NCI-H1694 (cell line): ENCODE data around the gene DEF6.
A peak's percentile ranks its signal among the peaks of the same experiment; 100 is the strongest.
"Not testable (repeated sequence)": the region's sequence is repeated elsewhere in the genome, so short reads cannot be mapped to it uniquely, and the experiment has no call there.

Experiments
- DNase-seq: peaks from one replicate; lab custom pipeline; 2025; lab: John Stamatoyannopoulos, UW

DEF6 gene

DNA sequence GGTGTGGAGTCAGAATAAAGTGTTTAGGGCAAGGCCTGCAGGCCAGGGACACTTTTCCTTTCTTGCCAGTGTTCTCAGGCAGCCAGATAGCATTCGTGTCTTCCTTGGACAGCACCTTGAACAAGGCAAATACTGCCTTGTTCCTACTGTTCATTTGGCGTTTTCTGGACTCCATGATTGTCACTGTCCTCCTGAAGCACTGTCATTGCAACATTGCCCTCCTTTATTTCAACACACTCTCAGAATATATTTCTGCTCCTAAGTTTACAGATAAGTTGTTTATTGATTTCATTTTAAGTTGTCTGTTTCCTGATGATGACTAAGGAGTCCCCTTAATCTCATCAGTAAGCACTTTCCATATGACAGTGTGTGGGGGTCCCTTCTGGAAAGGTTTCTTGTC, 15.1 kb upstream of the DEF6 start:
- DNase-seq = no peak

DNA sequence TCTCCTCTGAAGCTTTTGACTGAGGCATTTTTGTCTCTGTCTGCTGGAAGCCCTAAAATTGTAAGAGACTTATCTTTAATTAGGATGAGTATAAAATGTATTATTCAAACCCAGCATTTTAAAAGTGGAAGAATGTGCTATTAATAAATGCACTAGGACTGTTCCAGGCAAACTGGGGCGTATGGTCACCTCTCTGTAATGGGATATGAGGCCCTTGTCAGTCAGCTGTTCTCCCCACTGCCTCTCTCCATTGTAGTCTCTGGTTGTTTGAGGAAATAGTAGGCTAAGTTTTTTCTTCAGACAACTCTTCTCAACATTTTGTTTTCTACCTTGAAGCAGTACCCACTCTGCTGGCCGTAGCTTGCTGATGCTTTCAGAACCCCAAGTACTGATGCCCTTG, 14.3 kb upstream of the DEF6 start:
- DNase-seq = no peak

GRCh38 chr6:35287671-35288396, 9.8 kb upstream of the DEF6 start:
- peak; percentile 10 for DNase-seq

GRCh38 chr6:35288834-35289233, 8.8 kb upstream of the DEF6 start:
- no peak for DNase-seq

DNA sequence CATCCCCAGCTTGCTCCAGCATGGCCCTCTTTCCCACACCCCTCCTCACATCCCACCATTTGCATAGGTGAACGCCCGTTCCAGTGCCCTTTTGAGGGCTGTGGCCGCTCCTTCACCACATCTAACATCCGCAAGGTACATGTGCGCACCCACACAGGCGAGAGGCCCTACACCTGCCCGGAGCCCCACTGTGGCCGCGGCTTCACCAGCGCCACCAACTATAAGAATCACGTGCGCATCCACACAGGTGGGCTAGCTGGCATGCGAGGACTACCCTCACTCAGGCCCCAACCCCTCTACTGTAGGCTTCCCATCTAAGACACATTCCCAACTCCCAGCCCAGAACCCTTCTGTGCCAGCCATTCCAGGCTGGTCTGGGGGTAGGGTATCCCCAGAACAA, 6.1 kb upstream of the DEF6 start:
- no peak for DNase-seq

DNA sequence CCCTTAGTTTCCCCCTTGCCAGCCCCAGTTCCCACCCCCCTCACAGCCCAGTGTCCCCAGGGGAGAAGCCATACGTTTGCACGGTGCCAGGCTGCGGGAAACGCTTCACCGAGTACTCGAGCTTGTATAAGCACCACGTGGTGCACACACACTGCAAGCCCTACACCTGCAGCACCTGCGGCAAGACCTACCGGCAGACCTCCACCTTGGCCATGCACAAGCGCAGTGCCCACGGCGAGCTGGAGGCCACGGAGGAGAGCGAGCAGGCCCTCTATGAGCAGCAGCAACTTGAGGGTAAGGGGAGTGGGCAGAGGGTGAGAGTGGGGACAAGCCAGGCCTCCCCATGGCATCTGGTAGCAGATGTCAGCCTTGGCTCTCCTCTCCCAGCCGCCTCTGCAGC, 5.1 kb upstream of the DEF6 start:
- no peak for DNase-seq

DNA sequence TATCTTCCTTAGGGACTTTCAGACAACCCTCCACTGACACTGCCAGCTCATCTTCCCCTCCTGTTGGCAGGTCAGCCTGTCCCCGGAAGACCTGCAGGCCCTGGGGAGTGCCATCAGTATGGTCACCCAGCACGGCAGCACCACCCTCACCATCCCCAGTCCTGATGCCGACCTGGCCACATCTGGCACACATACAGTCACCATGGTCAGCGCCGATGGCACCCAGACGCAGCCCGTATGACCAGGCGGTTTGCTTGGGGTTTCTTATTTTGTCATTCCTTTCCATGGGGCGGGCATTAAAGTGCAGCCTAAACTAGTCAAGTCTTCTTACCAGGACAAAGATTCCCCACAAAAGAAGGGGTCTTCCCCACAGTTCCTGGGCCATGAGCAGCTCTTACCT, 3.9 kb upstream of the DEF6 start:
- no peak for DNase-seq

DNA sequence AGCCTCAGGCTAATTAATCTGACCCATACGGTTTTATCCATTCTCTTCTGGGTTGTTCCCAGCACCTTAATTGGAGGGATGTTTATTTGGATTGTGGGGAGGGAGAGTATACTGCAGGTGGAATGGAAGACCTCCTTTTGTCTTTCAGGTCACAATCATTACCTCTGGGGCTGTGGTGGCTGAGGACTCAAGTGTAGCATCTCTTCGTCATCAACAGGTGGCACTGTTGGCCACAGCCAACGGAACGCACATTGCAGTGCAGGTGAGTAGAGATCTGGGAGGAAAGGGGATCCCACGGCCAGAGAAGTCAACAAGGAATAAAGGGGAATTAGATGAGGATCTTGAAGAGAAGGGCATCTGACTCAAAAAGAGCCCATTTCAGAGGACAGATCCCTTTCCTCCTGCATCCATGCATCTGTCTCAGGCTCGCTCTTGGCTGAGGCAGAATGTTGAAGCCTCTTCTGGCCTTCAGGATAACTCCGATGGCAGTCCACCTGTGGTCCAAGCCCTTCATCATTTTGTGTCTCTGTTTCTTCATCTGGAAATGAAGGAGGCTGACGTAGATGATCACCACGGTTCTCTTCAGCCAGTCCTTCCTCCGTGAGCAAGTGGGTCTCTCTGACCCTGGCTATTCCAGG, 3.2 kb upstream of the DEF6 start:
- DNase-seq = no peak

- DNase-seq = no peak
Measured at GRCh38 chr6:35295036-35295435, 2.6 kb upstream of the DEF6 start.

DNA sequence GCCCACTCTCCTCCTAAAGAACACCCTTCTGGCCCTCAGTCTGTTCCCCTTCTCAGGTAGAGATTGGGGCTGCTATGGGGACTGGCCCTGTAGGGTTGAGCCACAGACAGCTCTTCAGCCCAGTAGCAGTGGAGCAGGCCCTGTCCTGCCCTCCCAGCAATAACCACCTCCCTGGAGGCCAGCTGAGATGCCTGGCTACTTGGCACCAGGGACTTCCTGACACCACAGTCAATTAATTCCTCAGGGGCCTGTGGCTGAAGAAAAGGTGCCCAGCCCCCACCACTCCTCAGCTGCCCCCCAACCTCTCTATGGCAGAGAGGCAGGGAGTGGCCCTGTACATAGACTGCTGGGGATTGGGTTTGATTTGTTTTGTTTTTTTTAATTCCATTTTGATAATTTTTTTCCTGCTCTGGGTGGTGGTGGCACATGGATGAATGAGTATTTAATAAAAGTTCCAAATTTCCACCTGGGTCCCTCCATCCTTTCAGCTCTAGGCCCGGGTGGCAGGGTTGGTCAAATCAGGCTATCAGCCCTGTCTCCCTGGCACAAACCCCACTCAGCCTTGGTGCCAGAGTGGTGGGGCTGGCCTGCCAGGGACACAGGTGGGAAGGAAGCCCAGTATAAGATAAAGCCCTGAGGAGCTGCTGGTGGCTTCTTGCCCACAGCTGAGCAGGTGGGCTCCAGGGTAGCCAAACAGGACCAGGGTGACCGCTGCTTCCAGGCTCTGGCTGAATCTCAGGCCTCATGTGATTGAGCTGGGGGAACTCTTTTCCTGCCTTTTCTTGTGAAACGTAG, 1.9 kb upstream of the DEF6 start:
- DNase-seq = no peak

- DNase-seq = no peak
Measured at GRCh38 chr6:35296931-35297600, 552 bp upstream of the DEF6 start.

GRCh38 chr6:35298625-35299140, 1.1 kb downstream of the DEF6 start:
- DNase-seq = no peak

DNA sequence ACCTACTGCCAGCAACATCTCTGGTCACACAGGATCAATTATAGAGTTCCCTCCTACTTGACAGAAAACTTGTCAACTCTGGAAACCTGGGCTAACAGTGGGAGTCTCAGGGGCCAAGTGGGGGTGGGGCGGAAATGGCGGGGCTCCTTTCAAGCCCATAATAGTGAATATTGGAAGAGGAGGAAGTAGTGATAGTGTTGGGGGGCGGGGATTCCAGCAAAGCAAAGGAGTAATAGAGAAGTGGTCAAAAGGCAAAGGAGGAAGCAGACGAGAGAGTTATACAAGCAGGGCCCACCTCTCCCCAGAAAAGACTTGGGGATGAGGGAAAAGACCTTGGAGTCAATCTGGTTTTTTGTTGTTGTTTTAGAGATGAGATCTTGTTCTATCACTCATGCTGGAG, 2.1 kb downstream of the DEF6 start:
- no peak for DNase-seq

GRCh38 chr6:35300848-35301247, 3.2 kb downstream of the DEF6 start:
- no peak for DNase-seq

- no peak for DNase-seq
Measured at GRCh38 chr6:35302604-35303241, 5.1 kb downstream of the DEF6 start.

- no peak for DNase-seq
Measured at GRCh38 chr6:35304299-35304698, 6.7 kb downstream of the DEF6 start.

DNA sequence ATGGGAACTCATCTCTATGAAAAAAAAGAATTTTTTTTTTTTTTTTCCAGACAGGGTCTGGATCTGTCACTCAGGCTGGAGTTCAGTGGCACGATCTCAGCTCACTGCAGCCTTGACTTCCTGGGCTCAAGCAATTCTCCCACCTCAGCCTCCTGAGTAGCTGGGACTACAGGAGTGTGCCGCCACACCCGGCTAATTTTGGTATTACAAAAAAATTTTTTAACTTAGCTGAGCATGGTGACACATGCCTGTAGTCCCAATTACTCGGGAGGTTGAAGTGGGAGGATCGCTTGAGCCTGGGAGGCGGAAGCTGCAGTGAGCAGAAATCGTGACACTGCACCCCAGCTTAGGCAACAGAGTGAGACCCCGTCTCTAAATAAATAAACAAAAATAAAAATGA, 7.5 kb downstream of the DEF6 start:
- no peak for DNase-seq

DNA sequence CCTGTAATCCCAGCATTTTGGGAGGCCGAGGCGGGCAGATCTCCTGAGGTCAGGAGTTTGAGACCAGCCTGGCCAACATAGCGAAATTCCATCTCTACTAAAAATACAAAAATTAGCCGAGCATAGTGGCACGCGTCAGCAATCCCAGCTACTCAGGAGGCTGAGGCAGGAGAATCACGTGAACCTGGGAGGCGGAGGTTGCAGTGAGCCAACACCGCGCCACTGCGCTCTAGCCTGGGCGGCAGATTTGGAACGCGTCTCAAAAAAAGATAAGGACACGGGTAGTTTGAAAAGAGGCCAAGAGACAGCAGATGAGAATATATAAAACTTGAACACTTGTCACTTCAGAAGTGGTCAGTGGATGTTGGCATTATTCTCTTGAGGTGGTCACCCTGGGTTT, 9.5 kb downstream of the DEF6 start:
- not testable (repeated sequence) for DNase-seq

DNA sequence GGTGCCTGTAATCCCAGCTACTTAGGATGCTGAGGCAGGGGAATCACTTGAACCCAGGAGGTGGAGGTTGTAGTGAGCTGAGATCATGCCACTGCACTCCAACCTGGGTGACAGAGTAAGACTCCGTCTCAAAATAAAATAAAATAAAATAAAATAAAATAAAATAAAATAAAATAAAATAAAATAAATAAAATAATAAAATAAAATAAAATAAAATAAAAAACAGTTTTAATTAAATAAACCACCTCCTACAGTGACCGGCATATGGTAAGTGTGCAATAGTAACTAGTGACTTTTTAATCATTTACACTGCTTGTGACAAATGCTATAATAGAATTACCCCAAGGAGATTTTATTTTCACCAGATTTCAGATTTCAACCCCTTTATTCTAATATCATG, 10.9 kb downstream of the DEF6 start:
- not testable (repeated sequence) for DNase-seq

GRCh38 chr6:35309611-35310264, 12.1 kb downstream of the DEF6 start:
- DNase-seq = no peak

DNA sequence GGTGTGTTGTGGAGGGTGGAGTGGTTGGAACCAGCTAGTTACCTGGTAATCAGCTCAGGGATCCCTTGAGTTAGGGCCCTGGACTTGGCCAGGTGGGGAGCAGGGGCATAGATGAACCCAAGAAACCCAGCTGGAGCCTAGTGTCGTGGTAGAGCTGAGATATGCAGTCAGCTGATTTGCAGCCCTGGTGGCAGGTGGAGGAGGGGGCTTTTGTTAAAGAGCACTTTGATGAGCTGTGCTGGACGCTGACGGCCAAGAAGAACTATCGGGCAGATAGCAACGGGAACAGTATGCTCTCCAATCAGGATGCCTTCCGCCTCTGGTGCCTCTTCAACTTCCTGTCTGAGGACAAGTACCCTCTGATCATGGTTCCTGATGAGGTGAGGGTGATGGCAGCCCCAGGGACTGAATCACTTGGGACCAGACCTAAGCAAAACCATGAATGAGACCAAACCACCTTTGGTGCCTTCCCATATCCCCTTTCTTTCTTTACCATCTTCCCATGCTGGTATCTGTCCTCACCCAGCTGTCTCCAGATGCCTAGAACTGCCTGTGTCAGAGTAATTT, 12.7 kb downstream of the DEF6 start:
- DNase-seq = no peak
